Suprapubic skin (tissue), 2 donors: ENCODE data around the gene TMED9.

Experiments
- EP300 ChIP-seq: sonication (generic); formaldehyde crosslinking; IDR thresholded peaks from one replicate; pipeline ENCODE4 v1.6.1; 2017; ENCODE audit warnings: antibody characterized with exemption
- POLR2A ChIP-seq, 2 donors: fragments of 450-650 bp; IDR thresholded peaks; one replicate each; pipeline ENCODE4 v1.6.1; 2017; ENCODE audit warnings: antibody characterized with exemption in 2 of 2, mild to moderate bottlenecking in 2 of 2, moderate library complexity in 2 of 2

DNA sequence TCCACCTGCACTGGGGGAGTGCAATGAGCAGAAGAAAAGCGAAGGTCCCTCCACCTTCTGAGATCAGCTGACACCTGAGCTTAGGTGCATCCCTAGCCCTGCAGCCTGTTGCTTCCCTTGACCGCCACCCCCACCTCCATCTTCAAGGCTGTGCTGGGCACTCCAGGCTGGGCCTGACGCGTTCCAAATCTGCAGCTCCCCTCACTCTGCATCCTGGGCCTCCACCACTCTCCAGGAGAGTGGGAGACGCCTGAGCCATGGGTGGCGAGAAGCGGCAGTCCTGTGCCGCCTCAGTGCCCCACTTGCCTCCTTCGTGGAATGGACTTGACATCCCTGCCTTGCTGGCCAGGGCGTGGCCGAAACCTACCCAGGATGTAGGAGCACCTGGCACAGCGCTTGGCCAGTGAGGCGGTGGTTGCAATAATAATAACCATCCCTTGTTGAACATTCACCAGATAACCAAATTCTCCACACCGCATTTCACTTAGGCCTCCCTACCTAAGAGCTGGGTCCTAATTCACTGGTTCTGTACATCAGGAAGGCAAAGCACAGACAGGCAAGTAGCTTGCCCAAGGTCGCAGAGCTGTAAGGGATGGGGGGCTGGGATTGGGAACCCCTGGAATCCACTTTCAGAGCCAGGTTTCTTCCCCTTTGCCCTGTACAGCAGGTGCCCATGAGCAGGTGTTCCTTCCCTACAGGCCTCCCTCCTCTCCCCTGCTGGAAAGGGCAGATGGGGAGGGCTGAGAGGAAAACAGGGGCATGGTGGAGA is 19.6 kb downstream of the TMED9 start:
- TF ChIP-seq POLR2A (IDR thresholded peaks at IDR 0.05), result no peak
- TF ChIP-seq EP300, result no peak
